WERI-Rb-1 (cell line): ENCODE results near the gene MRPL24.

Experiments
- DNase-seq: peaks from one replicate; pipeline ENCODE4 v3.0.0-alpha.2; 2020
- H3K27ac ChIP-seq: fragments of 250-450 bp; sonication (Bioruptor Pico); 2 replicates; pipeline ENCODE4 v1.5.1; 2020; ENCODE audit warnings: mild to moderate bottlenecking, moderate library complexity
- H3K27me3 ChIP-seq: fragments of 250-450 bp; sonication (Bioruptor Pico); 2 replicates; pipeline ENCODE4 v1.5.1; 2021; ENCODE audit warnings: mild to moderate bottlenecking, low read depth, moderate library complexity; ENCODE audit not compliant: insufficient read depth, severe bottlenecking
- H3K36me3 ChIP-seq: fragments of 250-450 bp; sonication (Bioruptor Pico); 2 replicates; pipeline ENCODE4 v1.5.1; 2020; ENCODE audit warnings: mild to moderate bottlenecking, moderate library complexity
- H3K4me3 ChIP-seq: 2 replicates; pipeline ENCODE4 v1.5.1; 2011; ENCODE audit warnings: low read depth, mild to moderate bottlenecking, control low read depth, low read length
- H3K9me3 ChIP-seq: fragments of 250-450 bp; sonication (Bioruptor Pico); 2 replicates; pipeline ENCODE4 v1.5.1; 2021; ENCODE audit warnings: mild to moderate bottlenecking, moderate library complexity; ENCODE audit not compliant: severe bottlenecking
- CTCF ChIP-seq: IDR thresholded peaks from 2 replicates; pipeline ENCODE4 v1.5.1; 2011; ENCODE audit warnings: low read depth, mild to moderate bottlenecking, control low read depth, inconsistent platforms, low read length

Gene MRPL24

GRCh38 chr1:156772728-156773497, 32.0 kb upstream of the MRPL24 start:
- no peaks in the 10 kb centered on the region for H3K9me3 ChIP-seq
- no peak overlapping the region for H3K4me3 ChIP-seq
- no peak for DNase-seq
- H3K27me3 ChIP-seq, result no peaks in the 10 kb centered on the region
- no peak for TF ChIP-seq CTCF
- no peak overlapping the region for H3K27ac ChIP-seq
- peaks cover 70% of the 10 kb centered on the region for H3K36me3 ChIP-seq

- Histone ChIP-seq H3K27ac (no peak overlapping the region), H3K27me3 (no peaks in the 10 kb centered on the region), H3K4me3 (no peak overlapping the region), H3K9me3 (no peaks in the 10 kb centered on the region), H3K36me3 (peaks cover 66% of the 10 kb centered on the region)
- DNase-seq, result no peak
- no peak for TF ChIP-seq CTCF
Observed at GRCh38 chr1:156772222-156772621, 31.3 kb upstream of the MRPL24 start.

GRCh38 chr1:156768610-156769295, 27.9 kb upstream of the MRPL24 start:
- Histone ChIP-seq H3K27ac (peak overlapping the region; percentile 96), H3K27me3 (no peaks in the 10 kb centered on the region), H3K9me3 (no peaks in the 10 kb centered on the region), H3K4me3 (peak overlapping the region; percentile 94), H3K36me3 (peaks cover 46% of the 10 kb centered on the region)
- TF ChIP-seq CTCF, result no peak
- DNase-seq, result no peak

GRCh38 chr1:156767879-156768604, 27.2 kb upstream of the MRPL24 start:
- no peak for TF ChIP-seq CTCF
- H3K27me3 ChIP-seq, result no peaks in the 10 kb centered on the region
- peak; percentile 59 for DNase-seq
- H3K4me3 ChIP-seq, result peak overlapping the region; percentile 94
- H3K9me3 ChIP-seq, result no peaks in the 10 kb centered on the region
- H3K27ac ChIP-seq, result peak overlapping the region; percentile 96
- peaks cover 39% of the 10 kb centered on the region for H3K36me3 ChIP-seq

- Histone ChIP-seq H3K4me3 (peak within 1 kb of the TSS; percentile 94), H3K36me3 (peaks cover 32% of the 10 kb centered on the region), H3K27ac (peak within 1 kb of the TSS; percentile 96), H3K27me3 (no peaks in the 10 kb centered on the region), H3K9me3 (no peaks in the 10 kb centered on the region)
- TF ChIP-seq CTCF, result no peak
- peak; percentile 100 for DNase-seq
Observed at GRCh38 chr1:156767101-156767878, 26.4 kb upstream of the MRPL24 start, which contains the start of gene PRCC. TSS of gene PRCC (plus strand) at chr1:156767535. CDS start at chr1:156767772, 237 bp downstream.
